ENCODE results near the gene PDE6A. TPM values are rescaled to one million over a fixed set of nuclear protein-coding genes. Genes with fewer than 3 reads are reported as not detected.

The PDE6A gene
- total RNA-seq, 1 experiment from 2014 or later = not detected

- TF ChIP-seq E2F5 (CRISPR knock-in tag; IDR thresholded peaks at IDR 0.05) (0 out of 2 replicates have a peak, but pooled peaks have one; percentile 63), ZNF416 (CRISPR knock-in tag; IDR thresholded peaks at IDR 0.05) (no peak), OVOL2 (CRISPR knock-in tag; IDR thresholded peaks at IDR 0.05; ENCODE audit: borderline replicate concordance) (no peak), CDX4 (CRISPR knock-in tag; IDR thresholded peaks at IDR 0.05; ENCODE audit: borderline replicate concordance) (no peak), IRF1 (CRISPR knock-in tag; IDR thresholded peaks at IDR 0.05) (no peak), ATF3 (CRISPR knock-in tag; conservative IDR thresholded peaks at IDR 0.05) (no peak), STAT6 (CRISPR knock-in tag; conservative IDR thresholded peaks at IDR 0.05; ENCODE audit: low read depth) (no peak), FOXK1 (CRISPR knock-in tag; IDR thresholded peaks at IDR 0.05) (peak; percentile 89), E2F1 (CRISPR knock-in tag; IDR thresholded peaks at IDR 0.05) (no peak), USF1 (CRISPR knock-in tag; IDR thresholded peaks at IDR 0.05) (peak; percentile 99), SMAD3 (CRISPR knock-in tag; IDR thresholded peaks at IDR 0.05; ENCODE audit: borderline replicate concordance) (no peak; the same call in 1 of the 2 replicates), ATF2 (CRISPR knock-in tag; IDR thresholded peaks at IDR 0.05; ENCODE audit: borderline replicate concordance, low read depth) (0 out of 2 replicates have a peak, but pooled peaks have one; percentile 30), JUN (CRISPR knock-in tag; IDR thresholded peaks at IDR 0.05) (no peak), AFF4 (CRISPR knock-in tag; IDR thresholded peaks at IDR 0.05; ENCODE audit: borderline replicate concordance) (no peak), PRDM15 (CRISPR knock-in tag; IDR thresholded peaks at IDR 0.05) (no peak), TP53 (CRISPR knock-in tag; IDR thresholded peaks at IDR 0.05) (no peak), FOXP4 (CRISPR knock-in tag; IDR thresholded peaks at IDR 0.05) (peak; percentile 64; the same call in 1 of the 2 replicates)
Measured at GRCh38 chr5:149960272-149961185, 15.9 kb upstream of the PDE6A start, which contains the start of gene SLC26A2 (continued).

Data from WTC11 (cell line).